Measurements from ENCODE around the gene AKAP12.

AKAP12 gene

GRCh38 chr6:151349651-151350270 is 110.0 kb downstream of the AKAP12 start:
- Histone ChIP-seq H3K4me2 (ENCODE audit: low read length) (no peak overlapping the region), H3F3A (ENCODE audit: insufficient read depth, low read length) (no peaks in the 10 kb centered on the region), H3K4me3 (ENCODE audit: low read depth, low read length, poor library complexity, severe bottlenecking) (no peak overlapping the region), H3K9me2 (ENCODE audit: low read depth, low read length) (no peaks in the 10 kb centered on the region), H3K27ac (ENCODE audit: low read depth, low read length, poor library complexity, severe bottlenecking) (no peak overlapping the region), H2AFZ (ENCODE audit: low read length) (no peak overlapping the region), H3K36me3 (ENCODE audit: insufficient read depth, low read length) (no peaks in the 10 kb centered on the region), H3K27me3 (ENCODE audit: insufficient read depth, low read length) (no peaks in the 10 kb centered on the region), H3K9ac (ENCODE audit: low read length) (no peak overlapping the region), H3K79me2 (ENCODE audit: insufficient read depth, low read length) (no peaks in the 10 kb centered on the region), H4K20me1 (ENCODE audit: insufficient read depth, low read length) (no peaks in the 10 kb centered on the region), H3K9me3 (ENCODE audit: low read length) (no peaks in the 10 kb centered on the region), H3K4me1 (ENCODE audit: insufficient read depth, low read length, severe bottlenecking) (no peaks in the 10 kb centered on the region)
- TF ChIP-seq CTCF (IDR thresholded peaks at IDR 0.05; ENCODE audit: low read length), result no peak
- TF ChIP-seq EZH2 (IDR thresholded peaks at IDR 0.05; ENCODE audit: borderline replicate concordance, low read length), result no peak

GRCh38 chr6:151350442-151351145 is 110.8 kb downstream of the AKAP12 start:
- Histone ChIP-seq H3K27ac (ENCODE audit: low read depth, low read length, poor library complexity, severe bottlenecking) (no peak overlapping the region), H4K20me1 (ENCODE audit: insufficient read depth, low read length) (no peaks in the 10 kb centered on the region), H3K27me3 (ENCODE audit: insufficient read depth, low read length) (no peaks in the 10 kb centered on the region), H3K9ac (ENCODE audit: low read length) (no peak overlapping the region), H3K9me2 (ENCODE audit: low read depth, low read length) (no peaks in the 10 kb centered on the region), H3F3A (ENCODE audit: insufficient read depth, low read length) (no peaks in the 10 kb centered on the region), H3K79me2 (ENCODE audit: insufficient read depth, low read length) (no peaks in the 10 kb centered on the region), H3K4me2 (ENCODE audit: low read length) (no peak overlapping the region), H3K9me3 (ENCODE audit: low read length) (no peaks in the 10 kb centered on the region), H2AFZ (ENCODE audit: low read length) (no peak overlapping the region), H3K4me1 (ENCODE audit: insufficient read depth, low read length, severe bottlenecking) (no peaks in the 10 kb centered on the region), H3K4me3 (ENCODE audit: low read depth, low read length, poor library complexity, severe bottlenecking) (no peak overlapping the region), H3K36me3 (ENCODE audit: insufficient read depth, low read length) (no peaks in the 10 kb centered on the region)
- TF ChIP-seq CTCF (IDR thresholded peaks at IDR 0.05; ENCODE audit: low read length), result no peak

- no peak overlapping the region for H3K27ac ChIP-seq (ENCODE audit: low read depth, low read length, poor library complexity, severe bottlenecking)
- no peaks in the 10 kb centered on the region for H3K9me2 ChIP-seq (ENCODE audit: low read depth, low read length)
These were observed 111.5 kb downstream of the AKAP12 start for GRCh38 chr6:151351146-151351700.

More at GRCh38 chr6:151351146-151351700, 111.5 kb downstream of the AKAP12 start:
- Histone ChIP-seq H3K4me2 (ENCODE audit: low read length) (no peak overlapping the region), H3K27me3 (ENCODE audit: insufficient read depth, low read length) (no peaks in the 10 kb centered on the region), H3K9ac (ENCODE audit: low read length) (no peak overlapping the region), H3K9me3 (ENCODE audit: low read length) (no peaks in the 10 kb centered on the region), H4K20me1 (ENCODE audit: insufficient read depth, low read length) (no peaks in the 10 kb centered on the region), H3K4me1 (ENCODE audit: insufficient read depth, low read length, severe bottlenecking) (no peaks in the 10 kb centered on the region), H3K36me3 (ENCODE audit: insufficient read depth, low read length) (no peaks in the 10 kb centered on the region), H3K79me2 (ENCODE audit: insufficient read depth, low read length) (no peaks in the 10 kb centered on the region), H2AFZ (ENCODE audit: low read length) (no peak overlapping the region), H3F3A (ENCODE audit: insufficient read depth, low read length) (no peaks in the 10 kb centered on the region), H3K4me3 (ENCODE audit: low read depth, low read length, poor library complexity, severe bottlenecking) (no peak overlapping the region)
- TF ChIP-seq CTCF (IDR thresholded peaks at IDR 0.05; ENCODE audit: low read length) (no peak), EZH2 (IDR thresholded peaks at IDR 0.05; ENCODE audit: borderline replicate concordance, low read length) (no peak)

Data from OCI-LY1 (cell line).